ENCODE measurements around the gene KIF22. TPM values are rescaled to one million over a fixed set of nuclear protein-coding genes. Genes with fewer than 3 reads are reported as not detected.

Gene KIF22
- total RNA-seq, 1 experiment from 2014 or later: 134 TPM

- peaks cover 42% of the 10 kb centered on the region for H3K4me1 Mint-ChIP-seq (ENCODE audit: low read depth, unreplicated experiment)
- TF ChIP-seq CTCF (IDR thresholded peaks at IDR 0.05; ENCODE audit: unreplicated experiment): no peak
- peak overlapping the region; percentile 96 for H3K4me3 Mint-ChIP-seq (ENCODE audit: low read depth, unreplicated experiment)
- peaks cover 90% of the 10 kb centered on the region for H3K36me3 Mint-ChIP-seq (ENCODE audit: insufficient read depth, unreplicated experiment)
- CTCF ChIA-PET: interaction anchor here (0.6 to 3.5 kb wide), 15 partner anchors 10 to 169 kb away, joined by 3 to 35 read pairs (median 4); partner anchors contain the start of genes KIF22, MAZ and SEZ6L2
- BruUV-seq (replicated peaks): no TSS peak
- H3K9me3 Mint-ChIP-seq (ENCODE audit: low read depth, unreplicated experiment): no peaks in the 10 kb centered on the region
- H3K27ac Mint-ChIP-seq (ENCODE audit: unreplicated experiment): peak overlapping the region; percentile 94
- peaks cover 36% of the 10 kb centered on the region for H3K27me3 Mint-ChIP-seq (ENCODE audit: unreplicated experiment)
- peak; percentile 76 for DNase-seq
- intact Hi-C loops (cut with micrococcal nuclease; ENCODE audit: unreplicated experiment): loop anchor here (10.0 kb wide), 1 partner anchor 112 kb away; no protein-coding TSS in a partner anchor
Measured at GRCh38 chr16:29816694-29817441, 26.3 kb downstream of the KIF22 start.

GRCh38 chr16:29818082-29818481, 27.5 kb downstream of the KIF22 start:
- no peak for DNase-seq
- intact Hi-C loops (cut with micrococcal nuclease; ENCODE audit: unreplicated experiment): loop anchor here (10.0 kb wide), 1 partner anchor 113 kb away; no protein-coding TSS in a partner anchor
- Mint-ChIP-seq H3K9me3 (ENCODE audit: low read depth, unreplicated experiment) (no peaks in the 10 kb centered on the region), H3K27ac (ENCODE audit: unreplicated experiment) (no peak overlapping the region), H3K36me3 (ENCODE audit: insufficient read depth, unreplicated experiment) (peaks cover 96% of the 10 kb centered on the region), H3K4me3 (ENCODE audit: low read depth, unreplicated experiment) (peak overlapping the region; percentile 52), H3K27me3 (ENCODE audit: unreplicated experiment) (peaks cover 24% of the 10 kb centered on the region), H3K4me1 (ENCODE audit: low read depth, unreplicated experiment) (peaks cover 42% of the 10 kb centered on the region)
- CTCF ChIA-PET: interaction anchor here (0.7 to 3.5 kb wide), 2 partner anchors 30 to 41 kb away, joined by 3 to 12 read pairs; no protein-coding TSS in a partner anchor
- BruUV-seq (replicated peaks): no TSS peak
- no peak for TF ChIP-seq CTCF (IDR thresholded peaks at IDR 0.05; ENCODE audit: unreplicated experiment)

GRCh38 chr16:29819506-29819905, 29.0 kb downstream of the KIF22 start:
- DNase-seq: no peak
- no peaks in the 10 kb centered on the region for H3K9me3 Mint-ChIP-seq (ENCODE audit: low read depth, unreplicated experiment)
- H3K27ac Mint-ChIP-seq (ENCODE audit: unreplicated experiment): peak overlapping the region; percentile 69
- H3K4me3 Mint-ChIP-seq (ENCODE audit: low read depth, unreplicated experiment): peak overlapping the region; percentile 92
- intact Hi-C loops (cut with micrococcal nuclease; ENCODE audit: unreplicated experiment): loop anchor here (10.0 kb wide), 1 partner anchor 115 kb away; no protein-coding TSS in a partner anchor
- H3K27me3 Mint-ChIP-seq (ENCODE audit: unreplicated experiment): peaks cover 10% of the 10 kb centered on the region
- CTCF ChIA-PET: interaction anchor here (0.6 to 3.8 kb wide), 4 partner anchors 28 to 846 kb away, joined by 4 to 19 read pairs (median 6); partner anchors contain the start of gene KIF22
- no TSS peak for BruUV-seq (replicated peaks)
- H3K4me1 Mint-ChIP-seq (ENCODE audit: low read depth, unreplicated experiment): peaks cover 38% of the 10 kb centered on the region
- peaks cover 89% of the 10 kb centered on the region for H3K36me3 Mint-ChIP-seq (ENCODE audit: insufficient read depth, unreplicated experiment)
- no peak for TF ChIP-seq CTCF (IDR thresholded peaks at IDR 0.05; ENCODE audit: unreplicated experiment)

GRCh38 chr16:29820271-29820701, 29.7 kb downstream of the KIF22 start, which contains the start of gene MVP:
TSS of gene MVP (plus strand) at chr16:29820462. CDS start at chr16:29830550, 10,088 bp downstream.
- intact Hi-C loops (cut with micrococcal nuclease; ENCODE audit: unreplicated experiment): loop anchor here (2.0 to 10.0 kb wide), 5 partner anchors 29 to 202 kb away; partner anchors contain the start of genes ASPHD1, C16orf92 and CDIPT
- H3K27me3 Mint-ChIP-seq (ENCODE audit: unreplicated experiment): peaks cover 2% of the 10 kb centered on the region
- no peak for TF ChIP-seq CTCF (IDR thresholded peaks at IDR 0.05; ENCODE audit: unreplicated experiment)
- no peaks in the 10 kb centered on the region for H3K9me3 Mint-ChIP-seq (ENCODE audit: low read depth, unreplicated experiment)
- CTCF ChIA-PET: interaction anchor here (1.4 to 3.8 kb wide), 4 partner anchors 16 to 212 kb away, joined by 3 to 19 read pairs (median 4); partner anchors contain the start of gene KIF22
- BruUV-seq (replicated peaks): no TSS peak
- peaks cover 88% of the 10 kb centered on the region for H3K36me3 Mint-ChIP-seq (ENCODE audit: insufficient read depth, unreplicated experiment)
- peak within 1 kb of the TSS; percentile 92 for H3K4me3 Mint-ChIP-seq (ENCODE audit: low read depth, unreplicated experiment)
- DNase-seq: peak; percentile 69
- H3K4me1 Mint-ChIP-seq (ENCODE audit: low read depth, unreplicated experiment): peaks cover 38% of the 10 kb centered on the region
- H3K27ac Mint-ChIP-seq (ENCODE audit: unreplicated experiment): peak within 1 kb of the TSS; percentile 95

Data from Calu3 (cell line).